Measurements from ENCODE around the gene FGF8.
"Not testable (repeated sequence)": the region's sequence is repeated elsewhere in the genome, so short reads cannot be mapped to it uniquely, and the experiment has no call there.

FGF8 gene

DNA sequence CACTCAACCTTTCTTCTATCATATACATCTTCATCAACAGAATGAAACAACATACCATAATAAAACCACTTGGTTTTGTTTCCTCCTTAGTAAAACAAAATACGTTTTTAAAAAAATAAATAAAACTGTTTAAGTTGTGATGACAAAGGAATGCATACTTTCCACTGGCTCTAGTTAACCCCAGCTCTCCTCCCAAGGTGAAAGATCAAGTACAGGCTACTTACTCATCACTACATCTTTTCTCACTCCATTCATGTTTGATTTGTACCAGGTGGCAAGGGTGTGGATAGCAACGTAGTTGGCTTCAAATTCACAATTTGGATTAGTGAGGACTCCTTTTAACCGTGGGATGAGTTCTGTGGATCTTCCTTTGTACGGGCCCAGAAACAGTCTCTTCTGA lies 27.6 kb upstream of the FGF8 start:
- no peak overlapping the region for H3K4me3 ChIP-seq (ENCODE audit: low read depth, low read length)
- TF ChIP-seq, protein P1, sequence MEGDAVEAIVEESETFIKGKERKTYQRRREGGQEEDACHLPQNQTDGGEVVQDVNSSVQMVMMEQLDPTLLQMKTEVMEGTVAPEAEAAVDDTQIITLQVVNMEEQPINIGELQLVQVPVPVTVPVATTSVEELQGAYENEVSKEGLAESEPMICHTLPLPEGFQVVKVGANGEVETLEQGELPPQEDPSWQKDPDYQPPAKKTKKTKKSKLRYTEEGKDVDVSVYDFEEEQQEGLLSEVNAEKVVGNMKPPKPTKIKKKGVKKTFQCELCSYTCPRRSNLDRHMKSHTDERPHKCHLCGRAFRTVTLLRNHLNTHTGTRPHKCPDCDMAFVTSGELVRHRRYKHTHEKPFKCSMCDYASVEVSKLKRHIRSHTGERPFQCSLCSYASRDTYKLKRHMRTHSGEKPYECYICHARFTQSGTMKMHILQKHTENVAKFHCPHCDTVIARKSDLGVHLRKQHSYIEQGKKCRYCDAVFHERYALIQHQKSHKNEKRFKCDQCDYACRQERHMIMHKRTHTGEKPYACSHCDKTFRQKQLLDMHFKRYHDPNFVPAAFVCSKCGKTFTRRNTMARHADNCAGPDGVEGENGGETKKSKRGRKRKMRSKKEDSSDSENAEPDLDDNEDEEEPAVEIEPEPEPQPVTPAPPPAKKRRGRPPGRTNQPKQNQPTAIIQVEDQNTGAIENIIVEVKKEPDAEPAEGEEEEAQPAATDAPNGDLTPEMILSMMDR (IDR thresholded peaks at IDR 0.05; ENCODE audit: low read depth, low read length): no peak
- TF ChIP-seq, protein P2, sequence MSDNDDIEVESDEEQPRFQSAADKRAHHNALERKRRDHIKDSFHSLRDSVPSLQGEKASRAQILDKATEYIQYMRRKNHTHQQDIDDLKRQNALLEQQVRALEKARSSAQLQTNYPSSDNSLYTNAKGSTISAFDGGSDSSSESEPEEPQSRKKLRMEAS (IDR thresholded peaks at IDR 0.05; ENCODE audit: low read depth, low read length): no peak
- TF ChIP-seq MYC (IDR thresholded peaks at IDR 0.05; ENCODE audit: low read depth, low read length) (no peak), POLR2A (IDR thresholded peaks at IDR 0.05; ENCODE audit: extremely low read depth, insufficient read length) (no peak)
- DNase-seq (ENCODE audit: low read depth): no peak

DNA sequence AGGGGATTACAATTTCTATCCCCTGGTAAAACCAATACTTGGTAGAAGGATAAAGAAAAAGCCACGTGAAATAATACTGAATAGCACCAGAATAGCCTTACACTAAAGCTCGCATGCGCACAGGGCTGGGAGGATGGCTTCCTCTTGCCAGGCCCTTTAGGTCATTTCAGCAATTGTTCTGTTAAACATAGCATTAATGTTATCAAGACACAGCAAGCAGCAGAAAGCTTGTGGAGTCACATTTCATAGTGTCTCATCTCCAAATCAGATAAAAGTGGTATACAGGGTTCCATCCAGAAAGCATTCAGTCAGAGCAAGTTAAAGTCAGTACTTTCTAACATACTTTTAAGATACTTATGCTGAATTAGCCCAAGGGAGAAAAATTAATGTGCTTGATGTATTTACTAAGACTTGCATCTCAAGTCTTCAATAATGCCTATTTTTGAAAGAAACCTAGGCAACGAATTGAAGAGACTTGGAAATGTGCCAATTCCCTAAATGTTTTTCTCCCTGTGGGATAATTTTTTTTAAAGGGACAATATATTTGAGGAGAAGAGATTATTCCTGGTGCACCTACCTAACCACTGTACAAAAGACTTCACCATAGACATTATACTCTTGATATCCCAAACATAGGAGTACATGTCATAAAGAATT lies 21.6 kb upstream of the FGF8 start:
- H3K4me3 ChIP-seq (ENCODE audit: low read depth, low read length): no peak overlapping the region
- DNase-seq (ENCODE audit: low read depth): no peak
- TF ChIP-seq POLR2A (IDR thresholded peaks at IDR 0.05; ENCODE audit: extremely low read depth, insufficient read length) (no peak), MYC (IDR thresholded peaks at IDR 0.05; ENCODE audit: low read depth, low read length) (no peak)
- TF ChIP-seq, protein P1 (IDR thresholded peaks at IDR 0.05; ENCODE audit: low read depth, low read length): no peak
- TF ChIP-seq, protein P2 (IDR thresholded peaks at IDR 0.05; ENCODE audit: low read depth, low read length): no peak

DNA sequence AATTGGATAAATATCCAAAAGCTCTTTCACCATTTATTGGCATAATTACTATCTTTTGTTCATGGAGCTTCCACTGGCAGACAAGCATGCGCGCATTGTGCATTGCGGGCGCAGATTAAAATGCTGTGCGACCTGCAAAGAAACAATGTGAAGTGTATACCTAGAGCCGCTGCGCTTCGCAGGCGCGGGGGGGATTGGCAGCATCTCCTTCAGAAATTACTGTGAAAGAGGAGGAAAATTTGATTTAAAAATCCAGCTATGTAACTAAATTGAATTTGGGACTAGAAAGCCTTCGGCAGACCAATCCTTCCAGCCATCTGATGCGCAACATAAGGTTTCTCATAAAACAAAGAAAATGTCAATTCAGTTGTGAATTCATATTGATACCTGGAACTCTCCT lies 17.6 kb upstream of the FGF8 start:
- no peak overlapping the region for H3K4me3 ChIP-seq (ENCODE audit: low read depth, low read length)
- TF ChIP-seq, protein P1 (IDR thresholded peaks at IDR 0.05; ENCODE audit: low read depth, low read length): no peak
- no peak for TF ChIP-seq POLR2A (IDR thresholded peaks at IDR 0.05; ENCODE audit: extremely low read depth, insufficient read length)
- TF ChIP-seq MYC (IDR thresholded peaks at IDR 0.05; ENCODE audit: low read depth, low read length): no peak
- TF ChIP-seq, protein P2 (IDR thresholded peaks at IDR 0.05; ENCODE audit: low read depth, low read length): no peak
- no peak for DNase-seq (ENCODE audit: low read depth)

DNA sequence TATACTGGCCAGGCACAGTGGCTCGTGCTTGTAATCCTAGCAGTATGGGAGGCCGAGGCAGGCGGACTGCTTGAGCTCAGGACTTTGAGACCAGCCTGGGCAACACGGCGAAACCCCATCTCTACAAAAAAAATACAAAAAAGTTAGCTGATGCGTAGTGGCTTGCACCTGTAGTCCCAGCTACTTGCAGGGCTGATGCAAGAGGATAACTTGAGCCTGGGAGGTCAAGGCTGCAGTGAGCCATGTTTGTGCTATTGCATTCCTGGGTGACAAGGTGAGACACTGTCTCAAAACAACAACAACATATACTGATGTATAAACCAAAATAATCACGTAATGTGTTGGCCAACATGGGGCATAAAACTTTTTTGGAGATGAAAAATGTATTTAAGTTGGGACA lies 13.8 kb upstream of the FGF8 start:
- no peak overlapping the region for H3K4me3 ChIP-seq (ENCODE audit: low read depth, low read length)
- no peak for DNase-seq (ENCODE audit: low read depth)
- TF ChIP-seq, protein P2 (IDR thresholded peaks at IDR 0.05; ENCODE audit: low read depth, low read length): no peak
- no peak for TF ChIP-seq MYC (IDR thresholded peaks at IDR 0.05; ENCODE audit: low read depth, low read length)
- no peak for TF ChIP-seq POLR2A (IDR thresholded peaks at IDR 0.05; ENCODE audit: extremely low read depth, insufficient read length)
- TF ChIP-seq, protein P1 (IDR thresholded peaks at IDR 0.05; ENCODE audit: low read depth, low read length): no peak

DNA sequence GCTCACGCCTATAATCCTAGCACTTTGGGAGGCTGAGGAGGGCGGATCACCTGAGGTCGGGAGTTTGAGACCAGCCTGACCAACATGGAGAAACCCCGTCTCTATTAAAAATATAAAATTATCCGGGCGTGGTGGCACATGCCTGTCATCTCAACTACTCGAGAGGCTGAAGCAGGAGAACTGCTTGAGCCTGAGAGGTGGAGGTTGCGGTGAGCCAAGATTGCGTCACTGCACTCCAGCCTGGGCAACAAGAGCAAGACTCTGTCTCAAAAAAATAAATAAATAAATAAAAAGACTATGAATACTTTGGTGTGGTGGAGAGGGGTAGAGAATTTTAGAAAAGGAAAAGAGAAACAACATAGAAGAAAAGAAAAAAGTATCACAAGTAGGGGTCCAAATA lies 13.3 kb upstream of the FGF8 start:
- DNase-seq (ENCODE audit: low read depth); H3K4me3 ChIP-seq (ENCODE audit: low read depth, low read length): not testable (repeated sequence)

DNA sequence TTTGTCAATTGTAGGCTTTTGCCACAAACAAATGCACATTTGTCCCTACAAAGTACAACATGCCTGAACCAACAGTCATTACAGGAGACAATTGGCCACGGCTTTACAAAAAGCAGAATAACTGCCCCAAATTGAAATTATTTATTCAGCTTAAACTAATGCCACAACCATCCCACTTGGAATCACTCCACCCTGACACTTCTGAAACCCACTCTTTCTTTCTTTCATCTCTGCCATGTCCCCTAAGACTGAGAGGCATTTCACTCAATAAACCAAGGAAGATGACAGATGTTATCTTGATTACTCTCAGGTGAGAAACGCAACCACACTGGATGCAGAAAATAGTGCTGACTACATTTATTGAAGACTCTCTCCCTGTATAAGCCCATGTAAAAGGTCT lies 9.9 kb upstream of the FGF8 start:
- TF ChIP-seq, protein P1 (IDR thresholded peaks at IDR 0.05; ENCODE audit: low read depth, low read length): no peak
- no peak for TF ChIP-seq MYC (IDR thresholded peaks at IDR 0.05; ENCODE audit: low read depth, low read length)
- TF ChIP-seq, protein P2 (IDR thresholded peaks at IDR 0.05; ENCODE audit: low read depth, low read length): no peak
- DNase-seq (ENCODE audit: low read depth): no peak
- no peak overlapping the region for H3K4me3 ChIP-seq (ENCODE audit: low read depth, low read length)

Data from NB4 (cell line).